Measurements from ENCODE around the gene NOP14. TPM values are rescaled to one million over a fixed set of nuclear protein-coding genes. Genes with fewer than 3 reads are reported as not detected.
"Not testable (repeated sequence)": the region's sequence is repeated elsewhere in the genome, so short reads cannot be mapped to it uniquely, and the experiment has no call there.

NOP14 gene
- total RNA-seq, 4 donors from 2014 or later, result 22.6 to 31.3 (median 24.7) TPM

DNA sequence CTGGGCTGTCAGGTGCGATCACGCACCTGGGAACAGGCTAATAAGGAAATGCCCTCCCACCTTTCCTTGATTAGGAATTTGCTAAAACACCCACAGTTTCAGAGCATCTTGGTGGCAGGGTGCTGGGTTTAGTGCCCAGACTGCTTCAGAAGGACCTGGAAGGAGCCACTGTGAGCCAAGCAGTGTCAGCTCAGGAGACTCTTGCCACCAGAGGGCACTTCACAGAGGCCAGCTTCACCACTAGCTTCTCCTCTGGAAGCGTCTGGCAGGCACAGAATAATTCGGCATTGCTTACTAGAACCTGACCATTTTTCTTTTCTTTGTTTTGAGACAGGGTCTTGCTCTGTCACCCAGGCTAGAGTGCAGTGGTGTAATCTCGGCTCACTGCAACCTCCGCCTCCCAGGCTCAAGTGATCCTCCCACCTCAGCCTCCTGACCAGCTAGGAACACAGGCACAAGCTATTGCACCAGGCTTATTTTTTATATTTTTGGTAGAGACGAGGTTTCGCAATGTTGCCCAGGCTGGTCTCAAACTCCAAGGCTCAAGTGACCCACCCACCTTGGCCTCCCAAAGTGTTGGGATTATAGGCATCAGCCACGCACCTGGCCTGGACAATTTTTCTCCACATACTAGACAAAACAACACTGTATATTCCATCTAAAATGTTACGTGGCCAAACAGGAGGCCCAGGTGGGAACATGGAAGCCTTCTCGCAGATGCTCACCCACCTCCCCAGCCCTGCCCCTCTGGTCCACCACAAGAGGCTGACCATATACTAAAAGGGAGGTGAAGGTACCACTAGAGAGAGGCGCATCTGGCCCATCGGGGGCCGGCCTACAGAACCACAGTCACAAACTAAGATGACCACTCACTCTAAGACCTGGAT lies 14.1 kb downstream of the NOP14 start:
- Histone ChIP-seq H3K27me3 (no peaks in the 10 kb centered on the region), H3K4me3 (no peak overlapping the region), H3K9me3 (no peaks in the 10 kb centered on the region), H3K4me1 (no peaks in the 10 kb centered on the region), H3K36me3 (peaks cover 39 to 100% (median 69%) of the 10 kb centered on the region in 3 donors), H3K27ac (no peak overlapping the region)
- TF ChIP-seq, protein P1, sequence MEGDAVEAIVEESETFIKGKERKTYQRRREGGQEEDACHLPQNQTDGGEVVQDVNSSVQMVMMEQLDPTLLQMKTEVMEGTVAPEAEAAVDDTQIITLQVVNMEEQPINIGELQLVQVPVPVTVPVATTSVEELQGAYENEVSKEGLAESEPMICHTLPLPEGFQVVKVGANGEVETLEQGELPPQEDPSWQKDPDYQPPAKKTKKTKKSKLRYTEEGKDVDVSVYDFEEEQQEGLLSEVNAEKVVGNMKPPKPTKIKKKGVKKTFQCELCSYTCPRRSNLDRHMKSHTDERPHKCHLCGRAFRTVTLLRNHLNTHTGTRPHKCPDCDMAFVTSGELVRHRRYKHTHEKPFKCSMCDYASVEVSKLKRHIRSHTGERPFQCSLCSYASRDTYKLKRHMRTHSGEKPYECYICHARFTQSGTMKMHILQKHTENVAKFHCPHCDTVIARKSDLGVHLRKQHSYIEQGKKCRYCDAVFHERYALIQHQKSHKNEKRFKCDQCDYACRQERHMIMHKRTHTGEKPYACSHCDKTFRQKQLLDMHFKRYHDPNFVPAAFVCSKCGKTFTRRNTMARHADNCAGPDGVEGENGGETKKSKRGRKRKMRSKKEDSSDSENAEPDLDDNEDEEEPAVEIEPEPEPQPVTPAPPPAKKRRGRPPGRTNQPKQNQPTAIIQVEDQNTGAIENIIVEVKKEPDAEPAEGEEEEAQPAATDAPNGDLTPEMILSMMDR (IDR thresholded peaks at IDR 0.05), result peak in 4 of 6 experiments; percentile 33 to 56 (median 38)
- TF ChIP-seq POLR2A (IDR thresholded peaks at IDR 0.05), result no peak
- no peak for DNase-seq
- intact Hi-C loops (cut with DNase I), result no loop called here
- WGBS, 2 donors, result 89 to 93% methylated on average over 12 of the region's 14 CpGs

DNA sequence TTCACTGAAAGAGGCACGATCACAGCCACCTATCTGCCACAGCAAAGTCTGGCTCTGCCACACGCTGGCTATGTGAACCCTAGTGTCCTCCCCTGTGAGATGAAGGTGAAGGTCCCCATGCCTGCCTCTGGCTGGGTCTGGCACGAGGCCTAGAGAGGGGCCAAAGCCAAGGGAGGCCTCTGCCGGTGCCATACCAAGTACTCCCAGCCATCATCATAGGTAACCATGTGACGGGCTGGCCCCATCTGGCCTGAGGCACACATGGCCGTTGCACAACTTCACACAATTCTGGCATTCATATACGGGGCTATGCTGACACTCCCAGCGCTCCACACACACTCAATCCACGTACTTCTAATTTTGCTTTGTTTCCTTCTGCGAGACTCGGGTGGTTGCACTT lies 15.3 kb downstream of the NOP14 start:
- WGBS, 2 donors, result 70 to 74% methylated on average over 8 to 11 of the region's 11 CpGs
- Histone ChIP-seq H3K4me3 (no peak overlapping the region), H3K27ac (no peak overlapping the region), H3K36me3 (peaks cover 37 to 100% (median 69%) of the 10 kb centered on the region in 3 donors), H3K27me3 (no peaks in the 10 kb centered on the region), H3K4me1 (peaks cover 0 to 4% (median 0%) of the 10 kb centered on the region in 3 donors), H3K9me3 (no peaks in the 10 kb centered on the region)
- no peak for TF ChIP-seq POLR2A (IDR thresholded peaks at IDR 0.05)
- TF ChIP-seq, protein P1 (IDR thresholded peaks at IDR 0.05), result no peak
- intact Hi-C loops (cut with DNase I), result no loop called here
- no peak for DNase-seq

DNA sequence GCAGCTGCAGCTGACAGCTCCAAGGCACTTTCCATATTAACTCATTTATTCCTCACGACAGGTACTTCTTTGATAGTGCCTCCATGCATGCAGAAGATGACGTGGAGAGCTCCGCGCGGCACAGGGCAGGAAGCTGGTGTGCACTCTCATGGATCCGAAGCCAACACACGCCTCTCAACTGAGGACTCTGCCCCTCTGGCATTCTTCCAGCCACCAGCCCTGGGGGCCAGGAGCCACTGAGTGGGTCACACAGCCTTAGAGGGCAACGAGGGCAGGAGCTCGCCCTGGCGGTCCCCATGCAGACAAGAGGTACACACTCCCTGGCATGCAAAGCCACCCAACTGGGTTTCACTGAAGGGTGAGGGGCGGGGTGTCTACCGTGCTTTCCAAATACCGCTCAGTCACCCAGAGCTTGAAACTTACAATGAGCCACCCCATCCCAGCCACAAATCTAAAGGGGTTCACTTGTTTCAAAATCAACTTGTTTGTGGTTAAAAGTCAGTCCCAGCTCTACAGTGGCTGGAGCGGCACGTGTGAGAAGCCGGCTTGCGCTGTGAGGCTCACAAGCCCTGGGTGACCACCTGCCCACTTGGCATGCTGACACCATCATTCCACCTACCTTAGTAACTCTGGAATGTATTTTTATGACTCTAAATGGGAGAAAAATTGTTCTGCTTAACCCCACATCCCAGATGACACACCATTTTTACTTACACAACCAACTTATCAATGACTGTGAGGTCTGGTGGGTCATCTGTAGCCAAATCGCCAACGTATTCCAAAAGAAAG lies 16.2 kb downstream of the NOP14 start:
- H3K36me3 ChIP-seq, result peaks cover 43 to 100% (median 70%) of the 10 kb centered on the region in 3 donors
- no peak for DNase-seq
- no peaks in the 10 kb centered on the region for H3K27me3 ChIP-seq
- no peak overlapping the region for H3K4me3 ChIP-seq
- no peaks in the 10 kb centered on the region for H3K9me3 ChIP-seq
- 94 to 99% methylated on average over 8 to 18 of the region's 19 CpGs for WGBS, 2 donors
- no peak for TF ChIP-seq POLR2A (IDR thresholded peaks at IDR 0.05)
- TF ChIP-seq, protein P1 (IDR thresholded peaks at IDR 0.05), result no peak
- peaks cover 0 to 11% (median 0%) of the 10 kb centered on the region in 3 donors for H3K4me1 ChIP-seq
- intact Hi-C loops (cut with DNase I), result no loop called here
- no peak overlapping the region for H3K27ac ChIP-seq

DNA sequence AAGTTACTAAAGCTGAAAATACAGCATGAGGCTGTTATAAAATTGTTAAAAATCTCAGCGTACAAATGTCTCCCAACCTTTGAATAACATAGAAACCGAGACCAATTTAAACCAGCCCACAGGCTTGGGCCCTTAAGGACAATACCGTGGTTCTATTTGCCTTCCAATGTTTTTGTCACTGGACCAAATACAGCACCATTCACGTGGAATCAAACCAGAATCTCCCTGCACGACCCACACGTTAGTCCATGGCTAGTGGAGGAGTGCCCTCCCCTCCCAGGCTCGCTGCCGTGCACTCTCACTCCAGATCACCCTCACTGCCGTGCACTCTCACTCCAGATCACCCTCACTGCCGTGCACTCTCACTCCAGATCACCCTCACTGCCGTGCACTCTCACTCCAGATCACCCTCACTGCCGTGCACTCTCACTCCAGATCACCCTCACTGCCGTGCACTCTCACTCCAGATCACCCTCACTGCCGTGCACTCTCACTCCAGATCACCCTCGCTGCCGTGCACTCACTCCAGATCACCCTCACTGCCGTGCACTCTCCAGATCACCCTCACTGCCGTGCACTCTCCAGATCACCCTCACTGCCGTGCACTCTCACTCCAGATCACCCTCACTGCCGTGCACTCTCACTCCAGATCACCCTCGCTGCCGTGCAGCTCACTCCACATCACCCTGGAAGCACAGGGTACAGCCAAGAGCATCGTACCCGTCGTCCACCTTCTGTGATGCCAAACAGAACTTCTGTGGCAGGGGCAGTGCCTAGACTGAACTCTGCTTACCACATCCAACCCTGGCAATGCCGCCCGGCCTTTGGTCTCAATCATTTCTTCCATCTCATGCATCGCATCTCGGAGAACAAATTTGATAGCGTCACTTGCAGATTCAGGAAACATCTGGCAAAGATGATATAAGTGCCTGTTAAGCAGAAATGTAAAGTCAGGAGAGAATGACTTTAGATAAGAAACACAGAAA lies 17.3 kb downstream of the NOP14 start:
- H3K4me3 ChIP-seq; intact Hi-C loops (cut with DNase I); H3K27ac ChIP-seq; H3K9me3 ChIP-seq; DNase-seq; H3K27me3 ChIP-seq: not testable (repeated sequence)
- Histone ChIP-seq H3K4me1 (peaks cover 0 to 11% (median 0%) of the 10 kb centered on the region in 3 donors), H3K36me3 (peaks cover 54 to 100% (median 71%) of the 10 kb centered on the region in 3 donors)
- 83 to 87% methylated on average over 21 to 26 of the region's 30 CpGs for WGBS, 2 donors
